Globus pallidus (tissue), 1 donor: ENCODE data around the gene PCDH9.
A peak's percentile ranks its signal among the peaks of the same experiment; 100 is the strongest.

Source experiments
- DNase-seq: peaks from one replicate; pipeline ENCODE4 v3.0.0-alpha.2; 2015; ENCODE audit warnings: low spot score

The PCDH9 gene

DNA sequence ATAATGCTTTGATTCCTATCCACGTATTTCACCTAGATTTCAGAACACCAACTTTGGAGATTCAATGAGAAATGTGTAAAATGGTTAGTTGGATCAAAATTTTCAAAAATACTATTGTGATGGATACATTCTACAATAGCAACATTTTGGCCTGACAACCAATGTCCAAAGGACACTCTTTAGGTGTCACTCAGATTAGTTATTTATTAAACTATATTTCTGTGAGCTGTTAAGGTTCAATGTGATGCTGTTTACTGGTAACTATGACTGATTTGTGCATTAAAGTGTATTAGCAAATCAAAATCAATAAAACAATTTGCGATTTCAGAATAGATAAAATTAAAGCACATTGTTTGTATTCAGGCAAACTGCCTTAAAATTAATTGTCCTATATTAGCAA, 149.8 kb downstream of the PCDH9 start:
- no peak for DNase-seq

DNA sequence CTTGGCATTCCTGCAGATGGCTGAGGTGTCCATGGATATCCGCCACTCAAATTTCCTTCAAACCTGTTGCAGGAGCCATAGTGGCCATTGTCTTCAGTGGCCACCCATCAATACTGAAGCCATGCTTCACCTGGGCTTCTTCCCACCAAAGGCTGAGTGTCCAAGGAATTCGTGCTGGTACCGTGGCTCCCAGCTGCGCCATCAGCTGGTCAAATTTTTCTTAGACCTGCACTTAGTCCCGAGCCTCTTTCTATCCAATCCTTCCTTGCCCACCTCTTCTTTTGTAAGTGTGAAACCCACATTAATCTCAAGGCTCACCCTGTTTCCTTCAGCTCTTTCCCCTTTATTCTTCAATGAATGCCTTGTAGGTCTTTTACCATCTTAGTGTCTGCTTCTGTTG, 152.1 kb downstream of the PCDH9 start:
- DNase-seq, result no peak

DNA sequence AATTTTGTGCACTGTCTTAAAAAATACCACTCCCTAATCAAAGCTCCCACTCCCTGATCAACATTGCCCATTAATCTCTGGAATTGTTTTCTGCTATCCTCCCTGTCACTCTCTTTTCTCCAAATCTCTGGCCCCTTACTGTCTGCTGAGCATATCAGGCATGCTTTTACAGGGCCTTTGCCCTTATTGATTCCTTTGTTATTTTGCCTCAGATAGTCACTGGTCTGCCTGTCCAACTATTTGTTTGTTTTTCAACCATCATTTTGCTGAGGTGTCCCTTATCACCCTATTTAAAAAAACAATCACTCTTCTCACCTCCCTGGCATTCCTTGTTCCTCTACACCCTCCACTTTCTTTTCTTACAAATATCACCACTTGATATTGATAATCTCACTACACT, 153.0 kb downstream of the PCDH9 start:
- no peak for DNase-seq

DNA sequence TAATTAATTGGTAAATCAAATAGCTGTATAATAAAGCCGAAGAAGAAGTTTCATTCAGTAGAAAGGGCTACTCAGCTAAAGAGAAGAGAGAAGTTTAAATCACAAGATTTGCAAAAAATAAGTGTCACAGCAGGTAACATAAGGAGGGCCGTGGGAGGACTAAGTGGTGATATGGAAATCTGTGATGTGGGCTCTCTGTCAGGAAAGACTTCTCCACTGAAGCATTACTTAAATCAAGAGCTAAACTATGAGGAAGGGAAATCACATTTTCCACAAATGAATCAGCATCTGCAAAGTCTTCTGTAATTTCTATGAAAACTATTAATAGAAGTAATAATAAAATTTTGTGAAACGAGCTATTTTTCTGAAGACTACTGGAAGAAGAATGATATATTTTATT, 153.8 kb downstream of the PCDH9 start:
- no peak for DNase-seq

DNA sequence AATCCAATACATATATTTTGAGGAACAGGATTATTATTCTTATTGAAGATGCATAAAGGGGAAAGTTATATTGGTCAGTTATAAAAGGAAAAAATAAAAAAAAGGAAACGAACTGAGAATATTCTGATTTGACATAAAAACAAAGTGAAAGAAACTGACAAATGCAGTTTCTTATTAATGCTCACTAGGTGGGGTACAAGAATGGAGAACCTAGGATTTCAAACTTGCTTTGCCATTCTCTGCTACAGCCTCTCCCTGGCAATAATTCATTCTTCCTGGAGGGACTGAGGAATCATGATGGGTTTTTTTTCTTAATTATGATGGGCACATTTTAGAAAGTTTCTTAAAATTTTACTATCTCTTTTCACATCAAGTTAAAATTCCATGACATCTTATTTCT, 154.9 kb downstream of the PCDH9 start:
- no peak for DNase-seq

DNA sequence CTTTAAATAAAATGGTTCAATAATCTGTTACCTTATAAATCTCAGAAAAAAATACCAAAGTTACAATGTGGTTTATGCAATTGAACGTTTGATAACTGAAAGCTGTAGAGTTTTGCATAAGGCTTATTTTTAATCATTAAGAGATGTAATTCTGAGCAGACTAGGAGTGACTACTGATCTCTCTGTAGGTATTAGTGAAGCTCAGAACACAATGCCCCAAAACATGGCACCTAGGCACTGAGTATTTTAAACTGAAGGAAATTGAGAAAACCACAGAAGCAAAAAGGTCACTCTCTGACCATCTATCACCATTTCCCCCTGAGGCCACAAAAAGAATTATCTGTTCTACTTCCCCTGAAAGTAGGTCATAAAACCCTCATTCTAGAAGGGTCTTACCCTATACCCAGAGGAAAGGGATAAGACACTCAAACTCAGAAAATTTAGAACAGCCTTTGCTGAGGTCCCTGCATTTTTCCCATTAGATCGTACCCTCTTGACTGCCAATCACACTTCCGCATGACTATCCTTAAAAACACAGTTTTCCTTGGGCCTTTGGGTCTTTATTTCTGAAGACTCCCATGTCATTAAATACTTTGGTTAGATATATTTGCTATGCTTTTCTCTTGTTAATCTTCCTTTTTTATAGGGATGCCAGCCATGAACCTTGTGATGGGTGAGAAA, 158.1 kb downstream of the PCDH9 start:
- no peak for DNase-seq

DNA sequence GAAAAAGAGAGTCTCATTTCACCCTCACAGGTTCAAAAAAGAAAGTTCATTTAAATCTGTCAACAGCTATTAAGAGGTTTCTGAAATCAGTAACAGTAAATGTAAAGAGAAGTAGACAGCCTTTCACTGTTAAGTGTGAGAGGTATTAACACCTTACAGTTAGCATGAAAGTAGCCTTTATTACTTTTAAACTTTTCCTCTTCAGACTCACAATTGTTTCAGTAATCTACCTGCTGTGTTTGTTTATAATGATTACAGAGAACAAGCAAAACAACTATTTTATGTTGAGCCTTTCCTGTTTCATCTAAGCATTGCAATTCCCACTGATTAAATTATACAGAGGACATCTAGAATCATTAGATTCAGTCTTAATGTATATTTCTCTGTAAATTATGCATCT, 159.8 kb downstream of the PCDH9 start:
- DNase-seq, result no peak

DNA sequence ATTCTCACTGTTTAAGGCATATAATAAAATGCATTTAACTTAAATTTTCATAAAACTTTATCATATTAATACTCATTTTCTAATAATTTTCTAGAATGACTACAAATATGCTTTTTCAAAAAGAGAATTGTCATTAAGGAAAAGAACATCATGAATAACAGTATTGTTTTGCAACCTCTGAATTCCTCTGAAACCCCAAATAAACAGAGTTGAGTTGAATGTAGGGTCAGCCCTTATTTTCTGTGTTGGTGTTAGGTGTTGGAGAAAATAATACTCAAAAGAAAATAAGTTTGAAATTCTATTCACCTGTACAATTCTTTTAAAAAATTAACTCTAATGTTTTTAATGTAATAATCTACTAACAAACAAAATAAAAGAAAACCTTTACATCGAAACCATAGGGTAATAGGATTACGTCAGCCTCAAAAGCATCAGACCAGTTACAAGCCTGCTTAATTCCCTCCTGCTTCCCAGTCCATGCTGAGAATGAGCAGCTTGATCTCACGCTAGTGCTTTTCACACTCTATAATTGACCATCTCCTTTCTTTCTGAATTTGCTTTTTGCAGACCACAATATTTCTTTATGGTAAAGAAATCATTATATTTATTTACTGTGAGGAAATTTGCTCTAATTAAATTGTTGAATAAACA, 160.9 kb downstream of the PCDH9 start:
- DNase-seq, result no peak

DNA sequence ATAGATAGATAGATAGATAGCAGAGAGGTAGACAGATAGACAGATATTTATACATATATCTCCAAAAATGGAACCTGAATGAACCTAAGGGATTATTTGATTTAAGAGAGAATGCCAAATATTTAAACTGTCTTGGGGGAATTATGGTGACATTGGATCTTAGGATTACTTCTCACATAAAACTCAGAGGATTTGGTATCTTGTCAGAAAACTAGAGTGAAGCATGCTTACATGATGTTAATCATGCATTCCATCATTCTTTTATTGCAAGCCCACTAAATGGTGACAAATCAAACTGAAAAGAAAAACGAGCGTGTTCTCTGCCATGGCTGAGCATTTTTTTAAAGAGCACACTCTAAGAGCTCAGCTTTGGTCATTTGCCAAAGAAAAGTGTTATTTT, 165.2 kb downstream of the PCDH9 start:
- no peak for DNase-seq

DNA sequence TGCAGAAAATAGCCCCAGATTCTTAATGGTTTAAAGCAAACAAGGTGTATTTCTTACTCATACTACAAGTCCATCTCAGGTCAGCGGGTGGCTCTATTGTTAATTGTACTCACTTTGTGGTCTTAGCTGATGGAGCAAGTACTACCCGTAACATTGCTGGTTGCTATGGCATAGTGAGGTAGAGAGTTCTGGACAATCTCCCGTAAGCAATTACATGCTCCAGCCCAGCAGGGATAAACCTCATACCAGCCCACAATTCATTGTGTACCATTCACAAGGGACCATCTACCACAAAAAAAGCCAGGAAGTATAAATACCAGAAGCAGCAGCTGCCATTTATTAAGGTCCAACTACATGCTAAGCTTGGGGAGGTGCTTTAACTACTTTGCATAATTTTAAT, 167.1 kb downstream of the PCDH9 start:
- DNase-seq, result no peak

DNA sequence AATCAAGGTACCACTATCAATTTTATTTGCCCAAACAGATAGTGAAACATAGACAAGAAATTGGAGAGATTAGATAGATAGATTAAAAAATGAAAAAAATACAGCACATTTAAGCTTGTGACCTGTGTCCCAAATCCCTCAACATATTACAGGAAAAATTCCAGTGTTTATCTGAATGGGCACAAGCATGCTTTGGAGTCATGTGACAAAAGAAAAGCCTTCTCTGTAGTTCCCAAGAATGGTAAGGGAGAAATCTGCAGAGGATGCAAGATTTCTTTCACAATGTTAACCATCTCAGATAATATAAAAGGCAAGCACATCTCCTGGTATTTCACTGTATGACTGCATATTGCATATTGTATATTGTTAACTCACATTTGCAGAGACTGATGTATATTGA, 168.0 kb downstream of the PCDH9 start:
- DNase-seq, result peak; percentile 70

DNA sequence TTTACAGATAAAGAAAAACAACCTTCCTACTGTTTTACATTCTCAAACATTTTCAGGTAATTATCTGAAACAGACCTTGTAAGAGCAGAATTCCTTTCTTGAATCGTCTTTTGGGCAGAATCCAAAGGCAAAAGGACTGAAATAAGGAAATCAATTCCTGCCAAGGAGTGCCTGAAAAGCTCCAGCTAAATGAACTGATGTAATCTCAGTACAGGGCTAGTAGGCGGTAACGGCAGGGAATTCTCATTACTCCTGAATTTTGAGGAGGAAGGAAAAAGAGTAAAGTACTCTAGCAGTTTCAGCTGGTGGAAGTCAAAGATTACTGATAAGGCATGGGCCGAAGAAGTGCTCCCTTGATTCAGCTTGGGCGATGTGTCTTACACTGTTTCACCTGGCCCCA, 168.4 kb downstream of the PCDH9 start:
- no peak for DNase-seq

DNA sequence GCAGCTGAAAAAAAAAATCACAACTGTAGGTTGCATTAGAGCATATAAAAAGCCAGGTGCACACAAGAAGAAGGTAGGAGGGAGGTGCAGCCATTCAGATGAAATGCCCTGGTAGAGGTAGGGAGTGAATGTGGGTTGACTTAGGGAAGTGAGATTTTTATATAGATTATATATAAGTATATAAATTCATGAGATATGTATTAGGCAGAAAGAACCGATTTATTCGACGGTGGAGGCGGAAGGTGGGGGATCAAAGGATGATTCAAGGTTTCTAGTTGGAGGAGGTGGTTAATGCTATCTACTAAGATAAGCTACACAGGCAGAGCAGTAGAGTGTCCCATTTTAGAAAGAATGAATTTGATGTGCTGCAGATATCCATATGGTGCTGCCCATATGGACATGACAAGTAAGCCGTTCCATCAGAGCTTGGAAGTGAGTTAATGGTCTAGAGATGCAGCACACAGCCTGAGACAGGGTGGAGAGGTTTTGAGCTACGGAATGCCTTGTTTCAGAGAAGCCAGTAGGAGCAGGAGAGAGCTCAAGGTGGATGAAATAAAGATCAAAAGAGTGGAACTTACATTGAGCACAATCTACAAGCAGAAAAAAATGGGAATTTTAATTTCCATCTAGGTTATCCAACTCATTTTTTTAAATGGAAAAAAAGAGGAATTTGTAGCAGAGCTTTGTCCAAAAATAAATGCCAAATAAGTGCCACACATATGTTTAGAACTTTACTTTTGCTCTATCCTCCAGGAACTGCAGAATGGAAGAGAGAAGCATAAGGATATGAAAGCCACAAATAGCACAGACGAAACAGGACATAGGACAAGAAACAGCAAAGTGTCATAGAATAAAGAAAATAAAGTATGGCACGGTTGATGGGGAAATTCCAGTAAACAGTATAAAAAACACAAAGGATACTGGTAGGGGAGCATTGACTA, 177.3 kb downstream of the PCDH9 start:
- DNase-seq, result no peak

DNA sequence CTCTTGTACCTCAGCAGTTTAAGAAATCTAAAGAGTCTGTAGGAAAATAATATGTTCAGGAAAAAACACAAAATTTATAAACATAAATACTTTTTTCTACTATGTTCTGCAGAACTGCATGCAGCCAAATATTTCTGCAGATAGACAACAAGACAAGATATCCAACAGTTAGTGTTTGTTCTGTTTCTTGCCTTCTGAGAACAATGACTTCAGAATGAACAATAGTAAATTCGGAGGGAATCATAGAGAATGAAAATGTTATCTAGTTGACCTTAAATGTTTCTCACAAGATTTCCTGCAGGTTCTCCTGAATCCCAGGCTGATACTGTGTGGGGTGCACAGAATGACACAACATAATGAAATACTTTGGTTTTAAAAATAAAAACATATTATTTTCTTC, 180.4 kb downstream of the PCDH9 start:
- DNase-seq, result peak; percentile 71

DNA sequence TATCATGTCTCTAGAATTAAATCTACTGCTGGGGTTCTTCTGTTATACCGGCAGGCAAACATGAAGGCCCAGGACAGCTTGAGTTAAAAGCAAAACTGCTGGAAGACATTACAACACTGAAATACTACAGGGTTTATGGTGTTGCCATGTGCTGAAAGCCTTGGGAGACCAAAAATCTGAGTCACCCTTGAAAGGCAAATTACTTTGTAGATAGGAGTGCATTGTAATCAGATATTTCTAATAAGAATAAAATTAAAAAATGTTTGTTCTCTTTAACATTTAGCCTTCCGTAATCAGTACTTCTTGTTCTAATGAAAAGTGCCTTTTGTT, 181.3 kb downstream of the PCDH9 start:
- DNase-seq, result no peak

DNA sequence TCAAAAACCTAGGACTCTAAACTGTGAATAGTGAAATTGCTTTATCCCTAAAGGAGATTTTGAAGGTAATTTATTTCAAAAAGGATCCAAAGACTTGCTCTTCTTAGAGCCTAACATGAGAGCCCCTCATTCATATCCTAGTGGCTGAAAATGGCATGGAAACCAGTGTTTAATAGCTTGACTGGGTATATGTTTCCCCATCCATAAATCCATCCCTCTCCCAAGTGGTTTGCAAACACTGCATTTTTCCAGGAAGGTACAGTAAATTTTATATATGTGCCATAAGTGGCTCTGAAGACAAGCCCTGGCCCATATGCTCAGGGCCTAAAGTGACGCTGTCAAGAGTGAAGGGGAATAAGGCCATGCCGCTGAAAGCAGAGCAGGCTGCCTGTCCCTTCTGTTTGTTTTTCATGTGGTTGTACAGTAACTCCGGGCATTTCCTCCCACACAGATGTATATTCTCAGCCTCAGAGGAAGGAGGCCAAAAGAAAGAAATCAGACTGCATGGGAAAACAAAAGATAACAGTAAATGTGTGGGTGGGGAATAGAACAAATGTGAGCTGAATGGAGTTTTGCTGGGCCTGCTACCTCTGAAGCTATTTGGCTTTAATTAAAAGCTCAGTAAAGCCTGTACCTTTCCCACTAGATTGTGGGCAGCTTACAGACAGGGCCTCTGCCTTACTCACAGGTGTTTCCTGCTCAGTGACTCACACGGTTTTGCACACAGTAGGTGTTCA, 181.9 kb downstream of the PCDH9 start:
- no peak for DNase-seq

DNA sequence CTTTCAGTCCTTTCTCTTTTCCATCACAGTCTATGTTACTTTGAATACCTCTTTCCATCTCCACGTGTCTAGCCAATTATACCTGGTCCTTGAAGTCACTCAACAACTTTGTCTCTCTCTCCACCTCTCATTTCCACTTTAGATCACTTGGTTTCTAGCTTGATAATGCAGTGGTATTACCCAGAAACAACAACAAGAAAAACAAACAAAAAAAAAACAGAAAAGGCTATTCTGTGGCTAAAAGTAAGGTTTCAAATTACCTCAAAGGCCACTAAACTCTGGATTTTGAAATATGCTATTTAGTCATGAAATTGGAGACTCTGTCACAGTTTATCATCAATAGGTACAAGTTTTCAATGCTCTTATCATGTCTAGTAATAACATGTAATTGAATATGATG, 184.8 kb downstream of the PCDH9 start:
- DNase-seq, result no peak

DNA sequence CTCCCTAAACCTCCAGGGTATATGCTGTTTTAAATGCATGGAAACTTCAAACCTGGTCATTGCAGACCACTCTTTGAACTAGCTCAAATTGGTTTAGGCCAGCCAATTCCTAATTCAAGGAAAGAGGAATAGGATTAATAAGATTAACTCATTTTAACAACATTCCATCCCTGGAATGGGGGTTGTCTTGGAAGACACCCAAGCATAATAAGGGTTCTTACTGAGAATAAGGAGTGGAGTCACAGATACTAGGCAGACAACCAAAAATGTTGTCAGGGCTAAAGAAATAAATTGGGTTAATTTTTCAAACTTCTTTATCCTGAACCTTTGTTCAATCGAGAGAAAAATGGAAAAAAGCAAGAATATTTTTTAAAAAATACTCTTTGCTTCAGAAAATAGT, 186.2 kb downstream of the PCDH9 start:
- no peak for DNase-seq

DNA sequence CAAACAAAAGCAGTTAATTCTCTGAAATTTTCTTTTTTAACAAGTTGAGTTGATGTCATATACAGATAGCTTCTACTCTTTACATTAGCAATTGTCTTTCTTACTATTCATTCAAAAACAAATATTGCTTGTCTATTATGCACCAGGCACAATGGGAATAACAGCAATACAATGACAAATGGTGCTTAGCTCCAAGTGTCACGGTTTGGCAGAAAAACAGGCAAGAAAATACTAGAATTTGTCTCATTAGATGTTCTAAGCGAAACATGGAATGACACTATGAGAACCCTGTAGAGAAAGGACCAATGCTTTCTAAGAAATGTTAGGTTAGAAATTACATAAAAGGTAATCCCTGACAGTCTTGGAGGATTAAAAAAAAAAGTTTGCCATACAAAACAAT, 187.6 kb downstream of the PCDH9 start:
- peak; percentile 93 for DNase-seq

DNA sequence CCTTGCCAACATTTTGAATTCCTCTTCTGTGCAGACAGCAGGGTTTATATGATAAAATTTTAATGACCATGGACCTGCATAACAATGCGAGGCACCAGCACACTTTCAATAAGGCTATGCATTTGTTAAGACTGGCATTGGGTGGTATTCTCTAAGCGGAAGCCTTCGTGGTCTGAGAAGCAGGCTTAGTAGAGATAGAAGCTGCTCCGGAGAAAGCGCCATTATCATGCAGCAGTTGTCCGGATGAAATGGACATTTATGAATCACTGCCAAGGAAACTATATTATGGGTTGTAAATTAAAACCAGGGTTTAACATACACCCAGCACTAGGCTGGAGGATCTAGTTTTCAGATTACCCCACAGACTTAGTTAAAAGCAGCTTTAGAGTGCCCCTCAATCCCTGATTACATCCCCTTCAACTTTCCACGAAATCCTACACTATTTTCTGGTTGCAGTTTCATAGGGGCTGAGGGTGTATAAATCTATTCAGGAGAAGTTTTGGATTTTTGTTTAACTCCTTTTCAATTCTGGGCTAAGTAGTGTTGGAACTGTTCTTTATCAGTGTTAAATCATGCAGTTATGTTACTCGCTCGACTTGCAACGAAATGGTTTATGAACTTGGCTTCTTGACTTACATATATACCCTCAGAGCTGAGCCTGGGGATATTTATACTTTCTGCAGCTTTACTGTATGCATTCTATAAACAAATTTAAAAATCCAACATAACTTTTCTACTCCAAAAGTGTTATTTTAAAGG, 193.3 kb downstream of the PCDH9 start:
- DNase-seq, result peak; percentile 74

DNA sequence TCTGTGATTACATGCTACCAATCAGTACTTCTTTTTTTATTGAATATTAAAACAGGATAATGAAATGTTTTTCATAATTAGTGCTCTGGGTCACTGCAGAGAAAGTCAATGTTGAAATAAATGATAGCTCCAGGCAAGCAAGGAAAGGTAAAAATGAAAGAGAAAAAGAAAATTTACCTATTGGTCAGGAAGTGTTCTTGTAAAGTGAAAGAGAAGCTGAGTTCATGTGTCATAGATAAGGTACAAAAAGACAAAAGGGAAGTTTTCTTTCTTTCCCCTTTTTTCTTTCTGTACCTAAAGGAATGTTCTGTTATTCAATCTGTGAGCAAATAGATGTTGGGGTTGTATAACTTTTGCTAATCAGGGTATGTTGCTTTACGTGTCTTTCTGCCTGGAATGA, 197.0 kb downstream of the PCDH9 start:
- no peak for DNase-seq
